Left kidney (tissue), 2 donors: ENCODE data around the gene CEP112. TPM values are rescaled to one million over a fixed set of nuclear protein-coding genes. Genes with fewer than 3 reads are reported as not detected.

Experiments
- DNase-seq: peaks from one replicate; pipeline ENCODE4 v3.0.0-alpha.2; 2013
- polyA plus RNA-seq: library from polyadenylated mRNA; unstranded; fragments of 120-200 nt; gene quantifications from one replicate; pipeline ENCODE4 v1.2.1, GENCODE V29; 2013; ENCODE audit not compliant: insufficient read length

The CEP112 gene
- polyA plus RNA-seq, 1 donor = 16.5 TPM

- DNase-seq = no peak
Measured at GRCh38 chr17:65931246-65932149, 260.4 kb downstream of the CEP112 start.

DNA sequence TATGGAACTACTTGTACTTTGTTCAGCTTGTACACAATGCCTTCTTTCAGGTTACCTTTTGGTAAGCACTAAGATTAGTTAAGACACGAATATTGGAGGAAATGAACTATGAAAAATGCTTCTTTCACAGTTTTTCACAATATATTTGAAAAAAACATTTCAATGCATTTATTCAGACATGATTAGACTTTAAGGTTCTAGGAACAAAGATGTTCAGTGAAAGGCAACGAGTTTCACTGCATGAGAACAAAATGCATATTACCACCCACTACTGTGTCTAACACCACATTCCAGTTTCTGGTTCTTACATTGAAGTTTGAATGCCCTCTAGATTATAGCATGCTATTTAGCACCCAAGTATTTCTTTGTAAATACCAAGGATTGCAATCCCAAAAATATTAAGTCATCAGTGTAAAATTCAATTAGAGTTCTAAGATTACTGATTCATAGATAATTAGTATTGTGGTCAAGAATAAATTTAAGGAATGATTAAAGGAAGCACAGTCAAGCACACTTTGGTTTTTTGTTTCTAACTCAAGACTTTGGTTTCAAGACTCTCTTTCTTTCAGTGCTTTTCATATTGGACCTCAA lies 261.7 kb downstream of the CEP112 start:
- no peak for DNase-seq

- no peak for DNase-seq
Measured at GRCh38 chr17:65926599-65926998, 265.3 kb downstream of the CEP112 start.

DNA sequence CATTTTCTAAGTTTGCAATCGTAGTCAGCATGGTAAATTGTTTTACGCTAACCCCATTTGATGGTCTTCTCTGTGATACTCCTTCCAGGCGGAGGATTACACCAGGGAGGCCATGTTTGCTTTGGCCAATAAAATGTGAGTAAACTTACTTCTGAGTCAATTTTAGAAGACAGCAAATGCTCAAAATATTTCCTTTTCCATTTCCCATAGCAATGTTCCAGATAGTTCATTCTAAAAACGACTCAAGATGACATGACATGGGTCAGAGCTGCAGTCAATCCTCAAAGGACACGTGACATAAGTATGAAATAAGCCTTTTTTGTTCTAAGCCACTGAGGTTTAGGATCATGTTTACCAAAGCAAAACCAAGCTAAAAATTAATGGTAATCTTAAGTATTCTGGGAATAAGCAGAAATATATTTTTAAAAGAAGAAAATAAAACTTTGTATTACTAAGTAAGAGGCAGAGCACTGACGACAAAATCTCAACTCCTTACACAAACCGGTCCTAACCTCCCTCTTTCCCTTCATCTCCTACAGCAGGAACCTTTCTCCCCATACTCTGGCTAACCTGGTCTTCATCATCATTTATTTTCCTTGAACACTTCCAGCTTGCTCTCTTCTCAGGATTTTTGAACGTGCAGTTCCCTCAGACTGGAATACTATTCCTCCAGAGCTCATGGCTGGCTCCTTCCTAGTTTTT lies 266.2 kb downstream of the CEP112 start:
- no peak for DNase-seq

- DNase-seq = no peak
Measured at GRCh38 chr17:65920996-65921395, 270.9 kb downstream of the CEP112 start.

DNA sequence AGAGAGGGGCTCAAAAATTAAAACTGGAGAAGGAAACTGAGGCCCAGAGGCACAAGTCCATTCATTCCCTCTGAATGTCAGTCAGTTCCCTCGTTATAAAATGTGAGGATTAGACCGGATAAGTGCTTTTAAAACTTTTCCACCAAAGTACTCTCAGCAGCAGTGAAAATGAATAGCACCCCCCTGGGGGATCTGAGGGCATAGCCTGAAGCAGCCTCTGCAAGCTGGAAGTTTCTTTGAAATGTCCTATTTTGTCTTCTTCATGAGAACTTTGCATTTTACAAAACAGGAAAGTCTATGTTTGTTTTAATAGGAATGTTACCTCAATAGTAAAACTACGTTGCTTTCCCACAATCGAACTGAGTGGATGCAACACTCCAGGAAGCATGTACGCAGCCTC lies 273.0 kb downstream of the CEP112 start:
- peak; percentile 24 for DNase-seq

- no peak for DNase-seq
Measured at GRCh38 chr17:65918500-65918899, 273.4 kb downstream of the CEP112 start.

- no peak for DNase-seq
Measured at GRCh38 chr17:65917560-65917959, 274.4 kb downstream of the CEP112 start.

- no peak for DNase-seq
Measured at GRCh38 chr17:65916425-65916824, 275.5 kb downstream of the CEP112 start.

DNA sequence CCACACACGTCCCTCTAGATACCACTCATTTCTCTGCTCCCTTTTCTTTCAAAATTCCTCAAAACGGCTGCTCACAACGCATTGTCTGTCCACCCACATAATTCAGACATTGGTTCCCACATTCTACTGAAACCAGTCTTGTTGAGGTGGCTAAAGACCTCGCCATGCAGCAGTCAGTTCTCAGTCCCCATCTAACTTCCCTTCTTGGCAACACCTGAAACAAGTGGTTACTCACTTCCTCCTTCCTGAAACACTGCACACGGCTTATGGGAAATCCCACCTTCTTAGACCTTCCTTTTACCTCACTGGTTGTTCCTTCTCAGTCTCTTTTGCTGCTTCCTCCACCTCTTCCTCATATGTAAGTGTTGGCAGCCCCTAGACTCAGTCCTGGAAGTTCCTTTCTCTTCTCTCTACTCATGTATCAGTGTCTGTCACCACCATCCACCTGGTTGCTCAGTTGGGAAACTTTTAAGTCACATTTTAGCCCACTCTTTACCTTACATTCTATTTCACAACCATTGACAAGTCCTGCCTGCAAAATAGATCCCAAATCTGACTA lies 277.1 kb downstream of the CEP112 start:
- DNase-seq = no peak

GRCh38 chr17:65913326-65913850 lies 278.5 kb downstream of the CEP112 start:
- DNase-seq = no peak

GRCh38 chr17:65910836-65911235 lies 281.1 kb downstream of the CEP112 start:
- DNase-seq = no peak

DNA sequence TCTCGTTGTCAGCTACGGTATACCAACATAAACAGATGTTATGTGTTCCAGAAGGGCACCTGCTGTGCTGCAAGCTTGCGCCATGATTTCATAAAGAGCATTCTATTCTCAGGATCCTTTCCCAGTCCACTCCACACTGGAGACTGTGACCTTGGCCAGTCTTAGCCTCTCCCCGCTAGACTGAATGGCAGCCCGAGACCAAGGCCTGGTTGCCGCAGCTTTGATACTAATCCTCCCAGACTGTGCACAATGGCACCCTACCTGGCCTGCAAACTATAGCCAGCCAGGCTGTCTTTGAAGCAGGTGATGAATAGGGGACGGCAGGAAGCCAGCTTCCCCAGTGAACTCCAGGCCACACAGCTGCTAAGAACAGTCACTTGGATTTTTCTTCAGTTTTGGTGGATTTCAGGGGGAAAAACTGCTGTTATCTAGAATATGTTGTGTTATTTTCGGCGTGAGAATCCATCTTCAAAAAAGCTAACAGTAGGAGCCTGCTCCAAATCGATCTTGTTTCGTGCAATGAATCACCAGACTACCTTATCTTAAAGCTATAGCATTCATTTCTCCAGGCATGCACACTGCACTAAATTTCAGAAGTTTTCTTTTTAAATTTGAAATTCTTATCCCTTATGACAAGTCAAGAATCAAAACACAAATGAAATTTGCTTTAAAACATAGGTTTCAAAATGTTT lies 289.0 kb downstream of the CEP112 start:
- DNase-seq = no peak

- DNase-seq = no peak
Measured at GRCh38 chr17:65902155-65902554, 289.8 kb downstream of the CEP112 start.

DNA sequence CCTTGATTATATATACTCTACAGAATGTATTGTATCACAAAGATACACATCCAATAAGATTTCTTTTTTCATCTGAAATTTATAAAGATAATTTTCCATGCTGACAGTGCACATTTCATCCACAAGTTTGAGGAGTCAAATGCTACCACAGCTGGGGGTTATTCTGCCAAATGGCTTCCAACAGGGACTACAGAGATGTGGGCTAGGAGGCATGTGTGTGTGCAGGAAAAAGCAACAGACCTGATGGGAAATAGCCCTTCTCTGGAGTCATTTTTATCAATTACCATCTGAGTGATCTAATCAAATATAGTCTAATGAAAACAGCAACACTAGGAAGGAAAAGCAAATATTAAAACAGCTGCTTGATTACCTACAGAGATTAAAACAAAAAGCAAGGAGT lies 290.5 kb downstream of the CEP112 start:
- no peak for DNase-seq

GRCh38 chr17:65900216-65900615 lies 291.7 kb downstream of the CEP112 start:
- no peak for DNase-seq

GRCh38 chr17:65898651-65899050 lies 293.3 kb downstream of the CEP112 start:
- no peak for DNase-seq

- DNase-seq = no peak
Measured at GRCh38 chr17:65896889-65897288, 295.0 kb downstream of the CEP112 start.

GRCh38 chr17:65895969-65896368 lies 296.0 kb downstream of the CEP112 start:
- no peak for DNase-seq

DNA sequence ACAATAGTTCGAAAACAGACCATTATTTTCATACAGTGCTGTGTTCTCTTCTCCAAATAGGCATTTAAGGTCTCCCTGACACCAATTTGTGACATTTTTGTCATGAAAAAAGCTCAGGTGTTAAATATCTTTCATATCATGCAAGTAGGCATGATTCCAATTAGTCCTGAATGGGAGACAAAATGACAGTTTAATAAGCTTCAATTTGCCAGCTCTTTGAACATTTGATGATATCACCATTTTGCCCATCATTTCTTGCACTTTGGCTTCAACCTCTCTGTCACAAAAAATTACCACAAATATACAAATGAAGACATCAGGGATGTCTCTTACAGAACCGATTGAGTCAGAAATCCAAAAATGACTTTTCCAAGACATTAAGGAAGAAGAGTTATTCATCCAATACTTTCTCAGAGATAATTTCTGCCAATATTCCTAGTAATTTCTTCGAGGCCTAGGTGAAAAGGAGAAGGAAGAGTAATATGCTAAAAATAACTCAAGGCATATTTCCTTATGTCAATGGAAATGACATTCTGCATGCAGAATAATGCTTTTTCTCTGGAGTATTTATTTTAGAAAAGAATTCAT lies 298.1 kb downstream of the CEP112 start:
- no peak for DNase-seq

DNA sequence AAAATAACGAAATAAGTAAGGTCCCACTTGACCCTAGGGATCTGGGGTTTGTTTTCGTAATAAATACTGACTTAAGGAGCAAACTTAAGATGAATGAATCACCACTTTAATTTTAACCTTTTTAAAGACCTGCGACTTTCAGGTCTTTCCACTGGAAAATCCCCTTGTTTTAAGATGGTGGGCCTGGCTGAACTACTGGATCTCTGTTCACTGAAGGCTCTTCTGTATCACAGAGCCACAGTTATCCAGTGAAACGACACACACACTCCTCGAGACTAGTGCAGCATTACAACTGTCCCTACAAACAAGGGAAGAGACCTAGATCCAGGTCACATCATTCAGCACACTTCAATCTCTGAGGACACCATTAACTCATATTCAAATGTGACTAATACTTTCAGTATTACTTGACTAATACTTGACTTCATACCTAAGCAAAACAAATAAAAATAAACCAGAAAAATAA lies 299.0 kb downstream of the CEP112 start:
- DNase-seq = no peak
